HuH-7.5 (cell line): ENCODE data around the gene NDC80.

Source experiments
- DNase-seq: peaks from one replicate; pipeline ENCODE4 v3.0.0; 2011; ENCODE audit warnings: low spot score

The NDC80 gene

GRCh38 chr18:2559249-2559648 lies 12.1 kb upstream of the NDC80 start:
- no peak for DNase-seq

- DNase-seq, result no peak
Measured at GRCh38 chr18:2564373-2564772, 7.0 kb upstream of the NDC80 start.

- DNase-seq, result no peak
Measured at GRCh38 chr18:2568129-2568528, 3.2 kb upstream of the NDC80 start.

GRCh38 chr18:2568605-2569004 lies 2.8 kb upstream of the NDC80 start:
- DNase-seq, result no peak

- DNase-seq, result no peak
Measured at GRCh38 chr18:2569338-2570207, 1.8 kb upstream of the NDC80 start.

- DNase-seq, result peak; percentile 63
Measured at GRCh38 chr18:2570772-2571199, 571 bp upstream of the NDC80 start.

GRCh38 chr18:2572171-2572569 lies 813 bp downstream of the NDC80 start:
- no peak for DNase-seq

- no peak for DNase-seq
Measured at GRCh38 chr18:2572892-2573291, 1.5 kb downstream of the NDC80 start.

GRCh38 chr18:2573408-2573807 lies 2.1 kb downstream of the NDC80 start:
- DNase-seq, result no peak

GRCh38 chr18:2587788-2588187 lies 16.4 kb downstream of the NDC80 start:
- DNase-seq, result no peak

GRCh38 chr18:2588666-2589344 lies 17.4 kb downstream of the NDC80 start:
- DNase-seq, result no peak

- no peak for DNase-seq
Measured at GRCh38 chr18:2589345-2590068, 18.1 kb downstream of the NDC80 start.

GRCh38 chr18:2590303-2590702 lies 18.9 kb downstream of the NDC80 start:
- DNase-seq, result no peak

GRCh38 chr18:2597639-2598038 lies 26.3 kb downstream of the NDC80 start:
- DNase-seq, result no peak

- no peak for DNase-seq
Measured at GRCh38 chr18:2602844-2603243, 31.5 kb downstream of the NDC80 start.

GRCh38 chr18:2606335-2606734 lies 35.0 kb downstream of the NDC80 start:
- no peak for DNase-seq

GRCh38 chr18:2609604-2610003 lies 38.2 kb downstream of the NDC80 start:
- no peak for DNase-seq

- no peak for DNase-seq
Measured at GRCh38 chr18:2610549-2610948, 39.2 kb downstream of the NDC80 start.

GRCh38 chr18:2612996-2613395 lies 41.6 kb downstream of the NDC80 start:
- no peak for DNase-seq

- DNase-seq, result no peak
Measured at GRCh38 chr18:2617401-2617998, 46.1 kb downstream of the NDC80 start.

GRCh38 chr18:2618009-2618408 lies 46.7 kb downstream of the NDC80 start:
- no peak for DNase-seq

GRCh38 chr18:2625217-2625616 lies 53.9 kb downstream of the NDC80 start:
- no peak for DNase-seq
